GM10847 (cell line): ENCODE results near the gene STAT5B.

Experiments used
- POLR2A ChIP-seq: IDR thresholded peaks from 2 replicates; pipeline ENCODE4 v1.6.1; 2011; ENCODE audit not compliant: insufficient read length; ENCODE audit errors: extremely low read depth

The STAT5B gene

GRCh38 chr17:42276359-42276608 is at the start of gene STAT5B:
TSS of gene STAT5B (minus strand) at chr17:42276391. CDS start at chr17:42232127, 44,264 bp downstream.
- TF ChIP-seq POLR2A = peak; percentile 67

- no peak for TF ChIP-seq POLR2A
Measured at GRCh38 chr17:42325026-42325425, 48.8 kb upstream of the STAT5B start.

GRCh38 chr17:42323268-42323773 is 47.1 kb upstream of the STAT5B start:
- no peak for TF ChIP-seq POLR2A

GRCh38 chr17:42322382-42323267 is 46.4 kb upstream of the STAT5B start:
- no peak for TF ChIP-seq POLR2A

DNA sequence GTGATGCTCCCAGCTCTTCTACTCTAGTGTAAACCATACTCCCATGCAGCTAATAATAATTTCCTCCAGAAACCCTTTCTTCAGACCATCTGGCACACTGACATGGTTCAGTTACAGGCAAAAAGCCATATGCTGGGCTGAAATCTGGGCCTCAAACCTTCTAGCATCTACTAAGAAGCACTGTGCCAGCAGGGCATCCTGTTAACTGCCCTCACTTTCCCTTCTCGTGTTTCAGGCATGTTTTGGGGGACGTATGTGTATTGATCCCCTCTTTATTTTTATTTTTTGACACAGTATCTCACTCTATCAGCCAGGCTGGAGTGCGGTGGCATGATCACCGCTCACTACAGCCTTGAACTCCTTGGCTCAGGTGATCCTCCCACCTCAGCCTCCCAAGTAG is 45.4 kb upstream of the STAT5B start:
- TF ChIP-seq POLR2A = no peak

DNA sequence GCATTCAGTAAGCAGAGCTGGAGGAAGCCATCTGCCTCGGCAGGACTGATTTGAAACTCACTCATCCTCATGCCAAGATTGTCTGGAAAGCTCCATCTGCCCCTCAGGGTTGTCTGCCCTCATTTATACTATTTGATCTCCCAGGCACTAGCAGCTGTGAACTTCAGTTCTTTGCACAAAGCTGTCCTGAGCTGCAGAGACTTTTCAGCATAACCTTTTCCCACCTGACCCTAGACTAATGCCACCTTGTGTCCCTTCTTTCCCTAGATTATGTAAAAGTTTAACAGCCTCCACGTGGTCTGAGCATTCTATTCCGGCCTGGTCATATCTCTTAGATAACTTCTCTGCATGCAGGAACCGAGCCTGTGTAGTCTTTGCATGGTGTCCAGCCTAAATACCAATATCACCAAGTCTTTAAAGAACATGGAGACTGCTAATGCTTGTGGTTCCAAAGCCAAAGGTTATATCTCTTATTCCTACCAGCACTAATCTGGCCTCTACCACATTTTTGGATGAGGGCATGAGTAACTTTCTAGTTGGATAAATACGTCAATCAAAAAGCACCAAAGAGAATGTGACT is 41.2 kb upstream of the STAT5B start:
- no peak for TF ChIP-seq POLR2A

DNA sequence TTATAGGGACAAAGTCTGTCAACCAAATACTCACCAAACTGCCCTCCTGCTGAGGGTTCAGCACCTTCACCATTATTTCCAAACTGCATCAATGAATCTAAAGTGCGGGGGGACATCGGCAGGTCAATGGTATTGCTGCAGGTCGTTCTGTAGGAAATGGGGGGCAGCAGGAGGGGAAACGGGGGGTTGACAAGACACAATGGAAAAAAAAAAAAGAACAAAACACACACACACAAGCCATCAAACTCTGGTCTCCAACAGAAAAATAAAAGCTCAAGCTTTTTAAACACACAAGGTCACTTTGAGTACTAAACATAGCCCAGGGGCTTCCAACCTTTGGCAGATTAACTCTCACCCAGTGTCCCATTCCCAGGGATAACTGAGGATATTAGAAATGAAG is 40.6 kb upstream of the STAT5B start:
- TF ChIP-seq POLR2A = no peak

GRCh38 chr17:42315402-42316156 is 39.4 kb upstream of the STAT5B start:
- no peak for TF ChIP-seq POLR2A

DNA sequence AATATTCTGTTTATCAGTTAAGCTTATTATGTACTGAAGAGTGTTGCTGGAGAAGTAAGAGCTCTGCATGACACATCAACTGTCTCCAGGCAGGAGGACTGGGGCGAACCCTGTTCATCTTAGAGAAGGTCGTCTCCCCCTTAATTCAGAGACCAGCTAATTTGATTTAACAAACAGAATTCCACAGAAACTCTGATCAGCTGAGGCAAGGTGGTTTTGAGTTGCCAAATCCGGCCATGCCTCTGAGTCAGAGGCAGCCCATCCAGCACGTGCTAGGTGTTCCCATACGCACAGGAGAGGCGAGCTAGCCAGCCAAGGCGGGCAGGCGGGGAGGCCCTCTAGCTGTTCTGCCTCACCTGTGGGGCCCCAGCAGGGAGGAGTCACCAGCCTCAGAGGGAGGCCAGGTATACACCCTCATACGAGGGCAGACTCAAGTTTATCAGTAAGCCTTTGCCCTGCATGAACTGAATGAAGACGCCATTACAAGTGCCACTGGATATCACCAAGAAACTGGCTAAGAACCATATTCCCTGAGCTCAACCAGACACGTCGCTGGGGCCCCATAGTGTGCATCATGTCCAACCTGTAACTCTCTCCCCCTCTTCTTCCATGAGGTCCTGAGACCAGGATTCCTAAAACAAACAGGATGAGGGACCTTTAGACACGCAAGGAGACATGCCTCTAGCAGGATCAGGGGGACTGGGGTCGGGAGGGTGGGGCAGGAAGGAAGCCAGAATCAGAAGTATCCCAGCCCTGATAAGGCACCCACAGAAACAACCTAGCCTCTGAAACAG is 37.8 kb upstream of the STAT5B start:
- TF ChIP-seq POLR2A = no peak

DNA sequence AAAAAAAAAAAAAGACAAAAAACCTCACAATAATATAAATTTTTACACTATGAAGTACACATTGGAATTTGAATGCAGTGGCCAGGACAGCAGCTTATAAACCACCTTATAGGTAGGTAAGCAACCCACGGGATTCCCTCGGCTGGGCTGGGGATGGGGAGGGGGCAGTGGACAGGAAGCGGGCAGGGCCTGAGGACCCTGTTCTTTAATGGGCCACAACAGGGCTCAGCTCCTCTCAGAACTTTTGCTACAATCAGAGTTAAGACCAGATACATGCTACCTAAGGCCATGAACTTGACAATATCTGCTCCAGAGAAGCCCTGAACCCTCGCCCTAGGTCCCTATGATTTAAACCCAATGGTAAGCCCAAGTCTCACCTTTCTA is 37.2 kb upstream of the STAT5B start:
- no peak for TF ChIP-seq POLR2A

DNA sequence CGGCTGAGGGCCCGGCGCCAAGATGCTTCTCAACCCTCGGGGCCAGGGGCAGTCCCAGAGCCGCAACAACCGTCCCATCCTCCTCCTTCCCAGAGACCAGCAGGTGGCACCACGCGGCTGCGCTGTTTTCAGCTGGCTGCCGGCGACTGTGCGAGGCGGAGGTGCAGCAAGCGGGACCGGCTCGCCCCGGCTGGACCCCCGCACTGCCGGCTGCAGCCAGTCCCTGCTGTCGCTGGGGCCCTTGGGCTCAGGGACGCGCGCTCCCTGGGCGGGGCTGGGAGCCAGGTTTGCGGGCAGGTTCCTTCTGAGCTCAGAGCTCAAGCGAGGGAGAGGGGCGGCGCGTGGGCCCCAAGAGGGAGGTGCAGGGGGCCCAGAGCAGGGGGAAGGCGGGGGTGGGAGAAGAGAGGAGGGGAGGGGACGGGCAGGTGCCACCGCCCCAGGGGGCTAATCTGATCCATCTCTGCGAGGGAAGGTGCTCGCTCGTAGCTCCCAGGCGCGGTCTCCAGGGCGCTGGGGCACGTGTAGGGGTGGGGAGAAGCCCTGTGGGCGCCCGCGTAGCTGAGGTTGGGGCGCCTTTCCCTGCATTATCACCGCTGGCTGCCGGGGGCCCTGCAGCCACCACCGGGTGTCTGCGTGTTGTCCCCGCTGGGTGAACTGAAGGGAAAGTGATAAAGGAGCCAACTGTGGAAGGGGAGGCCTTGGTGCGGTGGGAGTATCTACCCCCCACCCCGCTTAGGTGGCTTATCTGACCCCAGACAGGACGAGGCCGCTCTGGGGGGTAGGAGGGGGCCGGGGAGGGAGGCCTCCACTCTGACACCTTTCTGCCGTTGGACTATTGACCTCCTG is 36.3 kb upstream of the STAT5B start:
- no peak for TF ChIP-seq POLR2A

DNA sequence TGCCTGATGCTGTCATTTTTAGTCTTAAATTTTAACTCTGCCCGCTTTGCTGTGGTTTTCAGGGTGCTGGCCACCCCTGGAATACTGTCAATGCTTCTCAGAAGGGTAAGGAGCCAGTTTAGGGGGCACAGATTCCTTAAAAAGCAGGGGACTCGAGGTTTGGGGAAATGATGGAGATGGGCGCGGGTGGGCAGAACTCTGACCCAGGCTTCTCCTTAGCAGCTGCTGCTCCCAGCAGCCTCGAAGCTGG is 35.8 kb upstream of the STAT5B start:
- TF ChIP-seq POLR2A = no peak

DNA sequence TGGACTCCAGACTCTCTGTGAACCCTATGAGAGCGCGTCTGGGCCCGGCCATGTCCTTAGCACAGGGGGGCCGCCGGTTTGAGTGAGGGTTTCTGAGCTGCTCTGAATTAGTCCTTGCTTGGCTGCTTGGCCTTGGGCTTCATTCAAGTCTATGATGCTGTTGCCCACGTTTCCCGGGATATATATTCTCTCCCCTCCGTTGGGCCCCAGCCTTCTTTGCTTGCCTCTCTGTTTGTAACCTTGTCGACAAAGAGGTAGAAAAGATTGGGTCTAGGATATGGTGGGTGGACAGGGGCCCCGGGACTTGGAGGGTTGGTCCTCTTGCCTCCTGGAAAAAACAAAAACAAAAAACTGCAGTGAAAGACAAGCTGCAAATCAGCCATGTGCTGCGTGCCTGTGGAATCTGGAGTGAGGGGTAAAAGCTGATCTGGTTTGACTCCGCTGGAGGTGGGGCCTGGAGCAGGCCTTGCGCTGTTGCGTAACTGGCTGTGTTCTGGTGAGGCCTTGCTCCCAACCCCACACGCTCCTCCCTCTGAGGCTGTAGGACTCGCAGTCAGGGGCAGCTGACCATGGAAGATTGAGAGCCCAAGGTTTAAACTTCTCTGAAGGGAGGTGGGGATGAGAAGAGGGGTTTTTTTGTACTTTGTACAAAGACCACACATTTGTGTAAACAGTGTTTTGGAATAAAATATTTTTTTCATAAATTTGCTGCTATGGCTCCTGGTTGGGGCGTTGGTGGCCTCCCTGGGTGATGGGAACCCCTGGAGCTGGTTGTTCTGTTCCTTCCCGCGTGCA is 35.2 kb upstream of the STAT5B start:
- TF ChIP-seq POLR2A = no peak

- TF ChIP-seq POLR2A = no peak
Measured at GRCh38 chr17:42310787-42311215, 34.6 kb upstream of the STAT5B start.
